SH-SY5Y (cell line): ENCODE data around the gene XYLB.

ENCODE experiments used
- GATA2 ChIP-seq: IDR thresholded peaks from 2 replicates; pipeline ENCODE4 v1.6.1; 2011; ENCODE audit warnings: mild to moderate bottlenecking, low read depth, low read length
- GATA3 ChIP-seq: IDR thresholded peaks from 2 replicates; pipeline ENCODE4 v1.6.1; 2011; ENCODE audit warnings: low read depth, mild to moderate bottlenecking, low read length, moderate library complexity

- TF ChIP-seq GATA3 (no peak), GATA2 (no peak)
Observed at GRCh38 chr3:38366082-38366481, 19.5 kb downstream of the XYLB start.
